Fibroblast of the aortic adventitia (primary cell): ENCODE data around the gene DENND5B. TPM values are rescaled to one million over a fixed set of nuclear protein-coding genes. Genes with fewer than 3 reads are reported as not detected.
"Not testable (repeated sequence)": the region's sequence is repeated elsewhere in the genome, so short reads cannot be mapped to it uniquely, and the experiment has no call there.

Experiments used
- DNase-seq: peaks from one replicate; pipeline ENCODE4 v3.0.0-alpha.2; 2010; ENCODE audit warnings: low read depth
- H3K4me3 ChIP-seq: 2 replicates; pipeline ENCODE4 v1.5.1; 2011; ENCODE audit warnings: low read depth, mild to moderate bottlenecking, control low read depth, low read length, moderate library complexity
- total RNA-seq: library from RNA; depleted of rRNA; stranded (reverse); fragments of >200 nt; gene quantifications from 2 replicates; pipeline ENCODE4 v1.2.3, GENCODE V29; 2012; ENCODE audit warnings: low replicate concordance
- TF ChIP-seq, protein P1 (sequence below): IDR thresholded peaks from 2 replicates; pipeline ENCODE4 v1.5.1; 2011; ENCODE audit warnings: mild to moderate bottlenecking, low read length, control low read depth, inconsistent platforms; ENCODE audit not compliant: insufficient read depth

Gene DENND5B
- total RNA-seq, 1 donor: 19.2 TPM

DNA sequence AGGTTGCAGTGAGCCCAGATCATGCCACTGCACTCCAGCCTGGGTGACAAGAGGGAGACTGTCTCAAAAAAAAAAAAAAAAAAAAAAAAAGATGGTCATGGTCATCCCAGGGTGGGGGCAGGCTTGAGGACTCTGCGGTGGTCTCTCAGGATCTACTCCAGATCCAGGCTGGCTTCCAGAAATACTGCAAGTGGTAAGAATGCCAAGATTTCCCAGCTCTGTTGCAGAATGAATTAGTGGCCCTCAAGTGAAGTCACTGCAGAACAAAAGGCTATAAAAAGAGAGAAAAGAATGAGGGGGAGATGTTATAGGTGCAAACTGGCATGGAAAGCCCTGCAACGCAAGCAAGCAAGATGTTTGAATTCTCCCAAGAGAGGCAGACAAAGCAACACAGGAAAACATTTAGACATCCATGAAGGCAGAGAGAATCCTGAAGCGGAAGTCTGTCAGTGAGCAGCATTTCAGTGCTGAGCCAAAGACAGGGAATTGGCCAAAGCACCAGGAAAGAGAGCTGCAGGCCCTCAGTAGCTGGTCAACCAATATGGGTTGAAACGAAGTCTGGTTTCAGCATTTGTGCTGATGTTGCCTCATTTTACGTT lies 36.6 kb upstream of the DENND5B start:
- no peak overlapping the region for H3K4me3 ChIP-seq
- peak; percentile 5 for DNase-seq
- TF ChIP-seq, protein P1, sequence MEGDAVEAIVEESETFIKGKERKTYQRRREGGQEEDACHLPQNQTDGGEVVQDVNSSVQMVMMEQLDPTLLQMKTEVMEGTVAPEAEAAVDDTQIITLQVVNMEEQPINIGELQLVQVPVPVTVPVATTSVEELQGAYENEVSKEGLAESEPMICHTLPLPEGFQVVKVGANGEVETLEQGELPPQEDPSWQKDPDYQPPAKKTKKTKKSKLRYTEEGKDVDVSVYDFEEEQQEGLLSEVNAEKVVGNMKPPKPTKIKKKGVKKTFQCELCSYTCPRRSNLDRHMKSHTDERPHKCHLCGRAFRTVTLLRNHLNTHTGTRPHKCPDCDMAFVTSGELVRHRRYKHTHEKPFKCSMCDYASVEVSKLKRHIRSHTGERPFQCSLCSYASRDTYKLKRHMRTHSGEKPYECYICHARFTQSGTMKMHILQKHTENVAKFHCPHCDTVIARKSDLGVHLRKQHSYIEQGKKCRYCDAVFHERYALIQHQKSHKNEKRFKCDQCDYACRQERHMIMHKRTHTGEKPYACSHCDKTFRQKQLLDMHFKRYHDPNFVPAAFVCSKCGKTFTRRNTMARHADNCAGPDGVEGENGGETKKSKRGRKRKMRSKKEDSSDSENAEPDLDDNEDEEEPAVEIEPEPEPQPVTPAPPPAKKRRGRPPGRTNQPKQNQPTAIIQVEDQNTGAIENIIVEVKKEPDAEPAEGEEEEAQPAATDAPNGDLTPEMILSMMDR: no peak

DNA sequence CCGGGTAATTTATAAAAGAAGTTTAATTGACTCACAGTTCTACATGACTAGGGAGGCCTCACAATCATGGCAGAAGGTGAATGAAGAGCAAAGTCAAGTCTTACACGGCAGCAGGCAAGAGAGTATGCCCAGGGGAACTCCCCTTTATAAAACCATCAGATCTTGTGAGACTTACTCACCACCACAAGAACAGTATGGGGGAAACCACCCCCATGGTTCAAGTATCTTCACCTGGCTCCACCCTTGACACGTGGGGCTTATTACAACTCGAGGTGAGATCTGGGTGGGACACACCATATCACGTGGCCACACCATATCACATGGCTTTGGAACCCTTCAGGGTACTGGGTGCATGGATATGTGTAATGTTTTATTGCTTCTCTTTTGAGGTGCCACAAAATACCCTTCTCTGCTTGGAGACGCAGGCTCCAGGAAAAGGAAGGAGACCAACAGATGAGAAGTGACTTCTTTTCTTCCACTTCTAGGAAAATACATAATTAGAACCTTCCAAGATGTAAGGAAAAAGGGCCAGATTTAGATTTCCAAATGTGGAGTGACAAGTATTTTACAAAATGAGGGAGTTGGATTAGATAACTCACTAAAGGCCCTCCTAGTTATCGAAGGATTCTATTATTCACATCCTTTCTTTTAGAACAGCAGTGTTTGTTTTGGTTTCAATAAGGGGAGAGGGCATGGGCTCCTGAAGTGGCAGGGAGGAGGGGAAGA lies 35.5 kb upstream of the DENND5B start:
- TF ChIP-seq, protein P1: no peak
- DNase-seq: no peak
- no peak overlapping the region for H3K4me3 ChIP-seq

DNA sequence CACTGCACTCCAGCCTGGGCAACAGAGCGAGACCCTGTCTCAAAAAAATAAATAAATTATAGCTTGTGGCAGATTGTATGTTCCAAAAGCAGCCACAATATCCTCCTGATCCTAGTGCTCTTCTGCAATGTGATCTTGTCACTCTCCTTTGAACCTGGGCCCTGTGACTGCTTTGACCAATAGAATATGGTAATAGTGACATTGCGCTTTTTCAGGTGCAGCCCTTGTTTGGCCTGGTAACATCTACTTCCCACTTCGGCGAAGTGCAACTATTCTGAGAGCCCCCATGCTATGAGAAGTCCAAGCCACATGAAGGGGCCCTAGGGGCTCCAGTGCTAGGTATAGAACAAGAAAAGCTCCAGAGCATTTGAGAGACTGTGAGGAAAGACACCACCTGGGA lies 31.1 kb upstream of the DENND5B start:
- no peak for DNase-seq

DNA sequence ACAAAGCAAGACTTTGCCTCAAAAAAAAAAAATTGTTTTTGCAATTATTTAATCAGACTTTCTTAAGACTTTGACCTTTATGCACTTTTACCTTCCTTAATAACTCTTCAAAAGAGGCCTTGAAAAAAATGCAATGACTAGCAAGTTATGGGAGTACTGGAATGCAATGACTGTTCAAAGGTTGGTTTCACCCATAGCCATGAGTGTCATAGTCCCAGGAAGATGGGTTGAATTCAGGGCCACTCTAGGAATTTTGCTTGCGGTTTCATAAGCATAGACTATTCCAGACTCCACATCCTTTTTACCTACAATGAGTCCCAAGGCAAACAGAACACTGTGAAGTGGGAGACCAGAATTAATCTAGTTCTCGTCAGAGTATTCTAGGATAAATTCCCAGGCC lies 29.4 kb upstream of the DENND5B start:
- no peak overlapping the region for H3K4me3 ChIP-seq
- DNase-seq: no peak
- TF ChIP-seq, protein P1: no peak

More for the DNA sequence above, 31.1 kb upstream of the DENND5B start:
- TF ChIP-seq, protein P1: no peak
- no peak overlapping the region for H3K4me3 ChIP-seq

DNA sequence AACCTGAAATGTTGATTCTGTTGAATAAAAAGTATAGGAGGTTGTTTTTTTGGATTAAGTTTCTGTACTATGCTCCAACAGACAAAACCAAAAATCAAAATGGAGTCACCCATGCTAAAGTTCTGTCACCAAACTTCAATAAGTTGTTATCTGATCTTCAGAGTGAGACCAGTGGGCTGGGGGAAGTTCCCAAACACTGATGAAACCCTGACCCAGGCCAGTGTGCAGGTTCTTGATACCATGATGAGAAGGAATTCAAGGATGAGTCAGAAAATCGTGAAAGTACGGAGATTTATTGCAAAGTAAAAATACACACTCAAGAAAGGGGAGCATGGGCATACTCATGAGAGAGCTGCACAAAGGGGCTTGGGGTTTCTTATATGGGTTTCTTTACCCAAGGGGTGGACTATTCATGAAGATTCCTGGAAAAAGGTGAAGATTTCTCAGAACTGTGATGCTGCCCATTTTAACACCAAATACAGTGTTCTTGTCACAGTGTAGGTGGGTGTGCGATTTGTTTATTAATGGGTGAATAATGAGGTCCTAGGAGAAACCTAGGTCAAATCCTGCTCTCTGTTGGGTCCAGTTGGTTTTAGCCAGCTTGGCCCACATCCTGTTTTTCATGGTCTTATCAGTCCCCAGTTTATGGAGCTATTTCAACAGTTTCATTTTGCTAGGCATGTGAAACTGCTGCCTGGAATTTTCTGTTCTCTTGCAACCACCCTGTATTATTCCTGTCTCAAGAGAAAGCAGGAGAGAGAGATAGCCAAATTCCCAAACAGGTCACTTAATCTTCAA lies 27.5 kb upstream of the DENND5B start:
- TF ChIP-seq, protein P1: no peak
- peak; percentile 74 for DNase-seq
- H3K4me3 ChIP-seq: no peak overlapping the region

DNA sequence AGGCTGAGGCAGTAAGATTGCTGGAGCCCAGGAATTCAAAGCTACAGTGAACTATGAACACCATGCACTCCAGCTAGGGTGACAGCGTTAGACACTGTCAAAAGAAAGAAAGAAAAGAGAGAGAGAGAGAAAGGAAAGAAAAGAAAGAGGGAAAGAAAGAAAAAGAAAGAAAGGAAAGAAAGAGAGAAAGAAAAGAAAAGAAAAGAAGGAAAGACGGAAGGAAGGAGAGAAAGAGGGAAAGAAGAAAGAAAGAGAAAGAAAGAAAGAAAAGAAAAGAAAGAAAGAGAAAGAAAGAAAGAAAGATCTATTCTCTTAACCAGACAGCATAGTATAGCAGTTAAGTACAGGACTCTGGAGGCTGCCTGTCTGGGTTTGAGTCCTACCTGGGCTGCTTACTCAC lies 21.9 kb upstream of the DENND5B start:
- TF ChIP-seq, protein P1: no peak
- no peak overlapping the region for H3K4me3 ChIP-seq
- no peak for DNase-seq

DNA sequence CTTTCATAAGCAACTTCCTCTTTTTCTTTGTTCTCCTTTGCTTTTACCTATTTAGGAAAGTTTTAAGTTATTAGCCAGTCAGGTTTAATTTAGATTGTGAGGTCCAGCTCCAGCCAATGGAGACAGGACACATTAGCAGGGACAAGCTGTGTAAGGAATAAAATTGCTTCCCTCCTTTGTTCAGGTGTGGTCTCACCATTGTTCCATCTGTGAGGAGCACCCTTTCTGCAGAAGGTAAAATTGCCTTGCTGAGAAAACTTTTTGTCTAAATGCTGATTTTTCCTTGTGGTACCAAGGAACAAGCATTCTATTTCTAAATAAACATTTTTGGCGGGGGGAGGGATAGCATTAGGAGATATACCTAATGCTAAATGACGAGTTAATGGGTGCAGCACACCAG lies 17.4 kb upstream of the DENND5B start:
- not testable (repeated sequence) for DNase-seq, H3K4me3 ChIP-seq
